Hematopoietic multipotent progenitor cell treated with erythropoietin and hydrocortisone succinate and interleukin-3 and kit ligand, for 17 days (in vitro differentiated cells): ENCODE measurements around the gene FAM222B.

ENCODE experiments used
- DNase-seq: peaks from one replicate; pipeline ENCODE4 v3.0.0-alpha.2; 2015; ENCODE audit warnings: low spot score

The FAM222B gene

GRCh38 chr17:28774206-28774605, 68.4 kb downstream of the FAM222B start:
- no peak for DNase-seq

GRCh38 chr17:28773736-28774135, 68.9 kb downstream of the FAM222B start:
- no peak for DNase-seq

DNA sequence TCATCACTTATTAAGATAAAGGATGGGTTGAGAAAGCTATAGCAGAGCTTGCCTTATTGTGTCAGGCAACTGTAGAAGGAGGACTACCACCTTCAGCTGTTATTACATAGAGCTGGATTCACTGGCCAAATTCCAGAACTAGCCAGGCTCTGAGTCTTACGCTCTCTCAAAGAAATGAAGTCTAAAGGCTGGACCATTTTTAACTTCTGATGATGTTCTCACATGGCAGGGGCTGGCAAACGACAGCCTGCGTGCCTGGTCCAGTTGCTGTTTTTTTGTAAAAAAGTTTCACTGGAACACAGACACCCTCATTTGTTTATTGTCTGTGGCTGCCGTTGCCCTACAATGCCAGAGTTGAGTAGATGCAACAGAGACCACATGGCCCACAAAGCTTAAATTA, 77.6 kb downstream of the FAM222B start:
- DNase-seq = no peak

DNA sequence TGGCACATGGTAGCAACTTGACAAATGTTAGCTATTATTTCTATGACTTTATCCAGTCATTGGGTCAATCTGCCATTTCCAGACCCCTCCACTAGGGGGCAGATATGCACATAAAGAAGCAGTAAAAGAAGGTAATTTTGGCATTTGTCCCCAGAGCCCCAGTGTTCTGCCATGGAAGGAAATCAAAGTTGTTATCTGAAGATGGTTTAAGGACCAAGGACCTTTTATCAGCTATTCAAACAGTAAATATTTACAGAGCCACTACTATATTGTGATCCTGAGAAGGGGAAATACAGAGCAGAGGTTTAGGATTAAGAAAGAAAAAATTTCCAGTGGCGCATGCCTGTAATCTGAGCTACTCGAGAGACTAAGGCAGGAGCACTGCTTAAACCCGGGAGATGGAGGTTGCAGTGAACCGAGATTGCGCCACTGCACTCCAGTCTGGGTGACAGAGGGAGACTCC, 78.8 kb downstream of the FAM222B start:
- peak; percentile 88 for DNase-seq

DNA sequence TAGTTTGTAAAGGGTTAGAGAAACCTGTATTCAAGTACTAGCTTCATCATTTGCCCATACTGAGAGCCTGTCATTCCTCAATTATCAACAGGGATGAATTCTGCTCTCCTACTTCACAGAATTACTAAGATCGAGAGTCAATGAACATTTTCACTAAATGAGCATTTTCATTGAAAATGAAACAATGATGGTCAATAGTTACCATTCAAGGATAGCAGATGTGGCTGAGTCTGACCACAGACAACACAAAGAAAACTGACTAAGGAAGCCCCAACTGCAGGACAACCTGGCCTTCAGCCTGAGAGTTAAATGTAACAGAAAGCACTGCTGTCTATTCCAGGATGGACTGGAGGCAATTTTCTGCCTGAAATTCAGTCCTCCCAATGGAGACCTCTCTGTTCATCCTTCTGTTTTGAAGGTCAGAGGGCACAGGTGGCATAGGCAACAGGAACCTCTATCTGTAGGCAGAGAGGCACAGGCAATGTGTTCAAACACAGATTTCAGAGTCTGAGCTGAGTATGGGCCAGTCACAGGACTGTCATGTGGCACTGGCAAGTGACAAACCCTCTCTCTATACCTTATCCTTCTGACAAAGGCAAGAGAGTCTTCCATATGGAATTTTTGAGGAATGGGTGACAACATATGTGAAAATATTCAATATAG, 79.3 kb downstream of the FAM222B start:
- DNase-seq = no peak

DNA sequence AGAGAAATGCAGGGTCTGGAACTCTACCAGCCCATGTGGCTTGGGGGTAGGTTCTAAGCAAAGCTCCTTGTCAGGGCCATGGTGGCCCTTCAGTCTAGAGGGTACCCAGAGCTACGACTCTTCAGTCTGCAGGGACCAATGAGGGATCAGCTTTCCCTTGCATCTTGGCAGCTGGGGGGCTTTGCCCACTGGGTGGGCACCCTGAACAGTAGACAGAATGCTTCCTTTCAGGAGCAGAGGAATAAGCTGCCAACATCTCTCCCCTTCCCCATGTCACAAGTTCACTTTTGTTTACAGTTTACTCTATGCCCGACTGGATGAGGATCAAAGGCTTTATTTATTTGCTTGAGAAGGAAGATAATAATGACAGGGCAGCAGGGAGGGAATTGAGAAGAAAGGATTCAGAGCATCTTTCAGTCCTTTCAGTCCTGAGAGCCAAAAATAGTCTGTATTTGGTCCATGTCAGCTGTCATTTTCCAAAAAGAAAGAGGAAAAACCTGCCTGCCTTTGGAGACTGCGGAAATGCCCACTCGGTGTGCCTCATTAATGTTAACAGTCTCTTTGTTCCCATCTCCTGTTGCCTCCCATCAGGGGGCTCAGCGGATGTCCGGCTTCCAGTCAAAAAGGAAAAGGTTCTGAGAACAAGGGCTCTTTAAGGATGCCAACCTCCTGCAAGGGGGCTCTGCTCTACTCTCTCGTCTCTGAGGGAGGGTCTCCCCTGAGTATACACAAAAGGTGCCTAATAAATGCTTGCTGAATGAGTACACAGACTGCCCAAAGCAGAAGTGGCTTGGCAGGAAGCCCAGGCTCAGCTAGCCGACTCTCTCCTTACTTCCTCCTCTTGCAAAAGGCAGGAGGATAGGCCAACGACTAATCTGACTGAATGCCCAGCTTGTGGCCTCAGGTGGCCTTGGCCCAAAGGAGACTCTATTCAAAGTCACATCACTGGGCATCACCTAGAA, 81.7 kb downstream of the FAM222B start:
- no peak for DNase-seq

DNA sequence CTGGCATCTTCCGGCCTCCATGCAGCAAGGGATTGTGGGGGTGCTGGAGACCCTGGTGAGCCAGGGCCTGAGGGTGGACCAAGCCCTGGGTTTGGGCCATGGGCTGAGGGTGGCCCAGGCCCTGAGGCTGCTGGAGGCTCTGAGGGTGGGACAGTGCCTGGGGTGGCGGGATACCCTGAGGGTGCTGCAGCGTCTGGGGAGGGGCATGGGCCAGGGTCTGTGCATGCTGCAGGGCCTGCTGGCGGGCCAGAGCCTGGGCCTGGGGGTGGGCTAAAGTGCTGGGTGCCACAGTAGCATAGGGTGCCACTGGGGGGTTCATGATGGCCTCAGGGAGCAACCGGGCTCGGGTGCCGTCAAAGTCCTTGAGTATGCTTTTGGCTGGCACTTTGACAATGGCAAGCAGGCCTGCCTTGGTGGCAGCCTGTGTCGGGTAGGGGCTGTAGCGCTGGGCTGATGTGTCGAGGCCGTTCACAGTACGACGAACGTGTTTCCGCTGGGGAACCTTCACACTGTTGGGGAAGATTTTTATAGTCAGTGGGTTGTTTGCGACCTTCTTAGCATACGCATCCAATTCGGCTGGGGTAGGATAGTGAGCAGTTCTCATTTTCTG, 83.2 kb downstream of the FAM222B start:
- no peak for DNase-seq

- no peak for DNase-seq
Measured at GRCh38 chr17:28758411-28759121, 84.0 kb downstream of the FAM222B start.

- DNase-seq = no peak
Measured at GRCh38 chr17:28756049-28756804, 86.4 kb downstream of the FAM222B start.

- DNase-seq = no peak
Measured at GRCh38 chr17:28755486-28755885, 87.1 kb downstream of the FAM222B start.

DNA sequence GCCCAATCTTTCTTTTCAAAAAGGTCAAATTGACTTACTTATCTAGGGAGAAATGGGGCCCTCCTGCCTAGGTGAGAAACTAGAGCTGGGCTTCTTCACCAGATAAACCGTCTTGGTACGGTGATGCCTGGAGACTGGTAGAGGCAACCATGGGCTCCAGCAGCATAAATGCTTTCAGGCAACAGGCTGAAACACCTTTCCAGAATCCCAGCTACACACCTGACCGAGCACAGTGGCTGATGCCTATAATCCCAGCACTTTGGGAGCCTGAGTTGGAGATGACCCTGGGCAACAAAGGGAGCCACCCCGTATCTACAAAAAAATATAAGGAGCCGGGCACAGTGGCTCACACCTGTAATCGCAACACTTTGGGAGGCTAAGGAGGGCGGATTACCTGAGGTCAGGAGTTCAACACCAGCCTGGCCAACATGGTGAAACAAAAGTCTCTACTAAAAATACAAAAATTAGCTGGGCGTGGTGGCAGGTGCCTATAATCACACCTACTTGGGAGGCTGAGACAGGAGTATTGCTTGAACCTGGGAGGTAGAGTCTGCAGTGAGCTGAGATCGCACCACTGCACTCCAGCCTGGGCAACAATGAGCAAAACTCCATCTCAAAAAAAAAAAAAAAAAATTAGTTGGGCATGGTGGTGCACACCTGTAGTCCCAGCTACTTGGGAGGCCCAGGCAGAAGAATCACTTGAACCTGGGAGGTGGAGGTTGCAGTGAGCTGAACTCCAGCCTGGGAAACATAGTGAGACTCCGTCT, 90.8 kb downstream of the FAM222B start:
- no peak for DNase-seq

- peak; percentile 94 for DNase-seq
Measured at GRCh38 chr17:28750178-28751047, 92.2 kb downstream of the FAM222B start.

- no peak for DNase-seq
Measured at GRCh38 chr17:28749516-28750177, 92.9 kb downstream of the FAM222B start.

- DNase-seq = no peak
Measured at GRCh38 chr17:28748852-28749515, 93.6 kb downstream of the FAM222B start.

DNA sequence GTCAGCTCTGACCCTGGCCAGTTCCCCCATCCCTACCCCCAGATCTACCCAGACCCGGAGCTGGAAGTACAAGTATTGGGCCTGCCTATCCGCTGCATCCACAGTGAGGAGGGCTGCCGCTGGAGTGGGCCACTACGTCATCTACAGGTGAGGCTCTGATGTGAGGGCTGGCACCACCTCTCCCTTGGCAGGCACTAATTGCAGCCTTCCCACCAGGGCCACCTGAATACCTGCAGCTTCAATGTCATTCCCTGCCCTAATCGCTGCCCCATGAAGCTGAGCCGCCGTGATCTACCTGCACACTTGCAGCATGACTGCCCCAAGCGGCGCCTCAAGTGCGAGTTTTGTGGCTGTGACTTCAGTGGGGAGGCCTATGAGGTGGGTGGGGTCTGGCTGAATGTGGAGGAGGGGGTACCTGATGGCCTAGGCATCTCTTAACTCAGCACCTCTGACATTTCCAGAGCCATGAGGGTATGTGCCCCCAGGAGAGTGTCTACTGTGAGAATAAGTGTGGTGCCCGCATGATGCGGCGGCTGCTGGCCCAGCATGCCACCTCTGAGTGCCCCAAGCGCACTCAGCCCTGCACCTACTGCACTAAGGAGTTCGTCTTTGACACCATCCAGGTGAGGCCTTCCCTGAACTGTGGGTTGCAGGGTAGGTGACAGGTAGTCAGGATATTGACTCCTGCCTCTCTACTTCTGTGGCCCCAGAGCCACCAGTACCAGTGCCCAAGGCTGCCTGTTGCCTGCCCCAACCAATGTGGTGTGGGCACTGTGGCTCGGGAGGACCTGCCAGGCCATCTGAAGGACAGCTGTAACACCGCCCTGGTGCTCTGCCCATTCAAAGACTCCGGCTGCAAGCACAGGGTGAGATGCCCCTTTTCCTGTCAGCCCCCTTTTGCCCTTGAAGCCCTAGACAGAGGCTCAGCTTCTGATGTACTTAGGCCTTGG, 94.5 kb downstream of the FAM222B start:
- no peak for DNase-seq

DNA sequence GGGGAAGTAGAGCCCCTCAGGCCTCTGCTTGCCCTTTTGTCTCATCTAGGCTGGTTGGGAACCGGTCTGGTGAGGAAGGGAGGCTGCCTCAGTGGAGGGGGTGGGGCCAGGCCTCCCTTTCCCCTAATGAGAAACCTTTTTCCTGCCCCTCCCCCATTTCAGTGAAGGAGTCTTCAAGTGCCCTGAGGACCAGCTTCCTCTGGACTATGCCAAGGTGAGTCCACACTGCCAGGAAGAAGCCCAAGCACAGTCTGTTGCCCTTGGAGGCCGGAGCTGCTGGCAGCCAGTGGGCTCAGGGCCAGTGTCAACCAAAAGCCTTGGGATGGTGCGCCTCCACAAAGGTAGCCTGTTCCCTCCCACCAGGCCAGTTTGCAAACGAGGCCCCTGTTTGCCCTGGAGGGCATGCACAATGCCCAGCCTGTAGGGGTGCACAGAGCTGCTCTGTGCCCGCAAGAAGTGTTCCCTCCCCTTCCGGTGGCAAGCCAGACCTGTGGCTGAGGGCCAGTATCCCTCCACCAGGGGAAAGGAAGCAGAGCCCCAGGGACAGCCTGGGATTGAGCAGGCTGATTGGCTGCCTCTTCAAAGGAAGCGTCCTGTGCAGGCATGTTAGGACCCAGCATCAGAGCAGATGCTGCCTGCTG, 95.4 kb downstream of the FAM222B start:
- no peak for DNase-seq

GRCh38 chr17:28746611-28747050, 96.0 kb downstream of the FAM222B start:
- DNase-seq = no peak
